DOHH2 (cell line): ENCODE data around the gene BCORL1.

Experiments used
- H3F3A ChIP-seq: fragments of 200-600 bp; sonication (generic), shearing (Covaris generic); 2 replicates; pipeline ENCODE4 v1.6.0; 2016; ENCODE audit warnings: antibody characterized with exemption, mild to moderate bottlenecking; ENCODE audit not compliant: control insufficient read depth, insufficient read depth
- H3K27ac ChIP-seq: fragments of 200-600 bp; sonication (generic); 2 replicates; pipeline ENCODE4 v1.5.1; 2014; ENCODE audit warnings: low read depth, mild to moderate bottlenecking, low read length, moderate library complexity
- H3K27me3 ChIP-seq: fragments of 200-600 bp; sonication (generic); 2 replicates; pipeline ENCODE4 v1.6.1; 2014; ENCODE audit warnings: mild to moderate bottlenecking, low read length, mixed read lengths; ENCODE audit not compliant: control insufficient read depth
- H3K36me3 ChIP-seq: fragments of 200-600 bp; sonication (generic); 2 replicates; pipeline ENCODE4 v1.6.1; 2014; ENCODE audit warnings: mild to moderate bottlenecking, low read length, moderate library complexity, mixed read lengths; ENCODE audit not compliant: control insufficient read depth
- H3K4me1 ChIP-seq: fragments of 200-600 bp; sonication (generic); 2 replicates; pipeline ENCODE4 v1.6.1; 2014; ENCODE audit warnings: mild to moderate bottlenecking, low read length, mixed read lengths; ENCODE audit not compliant: control insufficient read depth
- H3K4me2 ChIP-seq: fragments of 200-600 bp; sonication (generic); 2 replicates; pipeline ENCODE4 v1.6.0; 2014; ENCODE audit warnings: mild to moderate bottlenecking, low read length, moderate library complexity
- H3K4me3 ChIP-seq: fragments of 200-600 bp; sonication (generic); 2 replicates; pipeline ENCODE4 v1.5.1; 2014; ENCODE audit warnings: mild to moderate bottlenecking, low read length, mixed read lengths
- H3K79me2 ChIP-seq: fragments of 200-600 bp; sonication (generic); 2 replicates; pipeline ENCODE4 v1.6.1; 2014; ENCODE audit warnings: mild to moderate bottlenecking, low read length, mixed read lengths; ENCODE audit not compliant: control insufficient read depth
- H3K9me2 ChIP-seq: fragments of 200-600 bp; sonication (generic); replicated peaks from 2 replicates; pipeline ENCODE4 v1.6.1; 2014; ENCODE audit warnings: mild to moderate bottlenecking, low read length, mixed read lengths; ENCODE audit not compliant: control insufficient read depth
- H3K9me3 ChIP-seq: fragments of 200-600 bp; sonication (generic); 2 replicates; pipeline ENCODE4 v1.6.1; 2014; ENCODE audit warnings: antibody characterized with exemption, low read length, mixed read lengths; ENCODE audit not compliant: control insufficient read depth, insufficient read depth
- H4K20me1 ChIP-seq: fragments of 200-600 bp; sonication (generic); 2 replicates; pipeline ENCODE4 v1.6.0; 2014; ENCODE audit warnings: low read depth, mild to moderate bottlenecking, antibody characterized with exemption, low read length, moderate library complexity; ENCODE audit not compliant: control insufficient read depth, insufficient read depth
- EZH2phosphoT487 ChIP-seq: fragments of 200-600 bp; sonication (generic); IDR thresholded peaks from 2 replicates; pipeline ENCODE4 v1.6.1; 2017; ENCODE audit warnings: borderline replicate concordance, mild to moderate bottlenecking, antibody characterized with exemption, low read length, moderate library complexity, mixed read lengths
- TF ChIP-seq, protein P1 (sequence below): fragments of 200-600 bp; sonication (generic); IDR thresholded peaks from one replicate; pipeline ENCODE4 v1.5.1; 2014; ENCODE audit warnings: antibody characterized with exemption, mild to moderate bottlenecking, low read depth, low read length; ENCODE audit not compliant: poor library complexity, severe bottlenecking

Gene BCORL1

DNA sequence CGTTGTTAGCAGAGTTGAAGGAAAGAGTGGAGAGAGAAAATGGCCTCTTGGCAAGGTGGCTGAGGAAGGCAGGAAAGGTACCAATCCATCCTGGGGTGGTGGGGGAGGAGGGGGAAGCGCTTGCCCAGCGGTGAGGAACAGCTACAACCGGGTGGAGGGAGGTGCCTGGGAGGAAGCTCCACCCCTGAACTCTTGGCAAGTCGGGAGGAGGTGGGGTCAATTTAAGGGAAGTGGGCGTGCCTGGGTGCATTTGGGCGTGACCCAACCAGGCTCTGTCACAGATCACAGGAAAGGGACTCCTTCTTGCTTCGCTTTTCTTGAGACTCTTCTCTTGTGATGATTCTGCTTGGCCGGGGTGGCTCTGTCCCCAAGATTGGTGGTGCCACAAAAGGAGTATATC, 41.7 kb downstream of the BCORL1 start:
- Histone ChIP-seq H3K9me2 (no peaks in the 10 kb centered on the region), H3F3A (no peaks in the 10 kb centered on the region), H3K4me2 (peak overlapping the region; percentile 62), H3K79me2 (no peaks in the 10 kb centered on the region), H4K20me1 (no peaks in the 10 kb centered on the region), H3K4me3 (peak overlapping the region; percentile 43), H3K27ac (no peak overlapping the region), H3K4me1 (peaks cover 14% of the 10 kb centered on the region), H3K27me3 (no peaks in the 10 kb centered on the region), H3K36me3 (peaks cover 6% of the 10 kb centered on the region; the same call in 1 of the 2 replicates), H3K9me3 (no peaks in the 10 kb centered on the region)
- TF ChIP-seq EZH2phosphoT487 = no peak
- TF ChIP-seq, protein P1, sequence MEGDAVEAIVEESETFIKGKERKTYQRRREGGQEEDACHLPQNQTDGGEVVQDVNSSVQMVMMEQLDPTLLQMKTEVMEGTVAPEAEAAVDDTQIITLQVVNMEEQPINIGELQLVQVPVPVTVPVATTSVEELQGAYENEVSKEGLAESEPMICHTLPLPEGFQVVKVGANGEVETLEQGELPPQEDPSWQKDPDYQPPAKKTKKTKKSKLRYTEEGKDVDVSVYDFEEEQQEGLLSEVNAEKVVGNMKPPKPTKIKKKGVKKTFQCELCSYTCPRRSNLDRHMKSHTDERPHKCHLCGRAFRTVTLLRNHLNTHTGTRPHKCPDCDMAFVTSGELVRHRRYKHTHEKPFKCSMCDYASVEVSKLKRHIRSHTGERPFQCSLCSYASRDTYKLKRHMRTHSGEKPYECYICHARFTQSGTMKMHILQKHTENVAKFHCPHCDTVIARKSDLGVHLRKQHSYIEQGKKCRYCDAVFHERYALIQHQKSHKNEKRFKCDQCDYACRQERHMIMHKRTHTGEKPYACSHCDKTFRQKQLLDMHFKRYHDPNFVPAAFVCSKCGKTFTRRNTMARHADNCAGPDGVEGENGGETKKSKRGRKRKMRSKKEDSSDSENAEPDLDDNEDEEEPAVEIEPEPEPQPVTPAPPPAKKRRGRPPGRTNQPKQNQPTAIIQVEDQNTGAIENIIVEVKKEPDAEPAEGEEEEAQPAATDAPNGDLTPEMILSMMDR = no peak

GRCh38 chrX:130025256-130025655, 42.8 kb downstream of the BCORL1 start:
- H4K20me1 ChIP-seq = no peaks in the 10 kb centered on the region
- H3K4me3 ChIP-seq = no peak overlapping the region
- no peaks in the 10 kb centered on the region for H3K27me3 ChIP-seq

GRCh38 chrX:130027569-130027968, 45.1 kb downstream of the BCORL1 start:
- Histone ChIP-seq H3K27me3 (no peaks in the 10 kb centered on the region), H3K4me3 (no peak overlapping the region), H3K4me2 (no peak overlapping the region), H3K36me3 (peaks cover 6% of the 10 kb centered on the region; the same call in 1 of the 2 replicates), H4K20me1 (no peaks in the 10 kb centered on the region), H3K27ac (no peak overlapping the region), H3K9me2 (no peaks in the 10 kb centered on the region), H3K9me3 (no peaks in the 10 kb centered on the region), H3F3A (no peaks in the 10 kb centered on the region), H3K4me1 (peaks cover 14% of the 10 kb centered on the region), H3K79me2 (no peaks in the 10 kb centered on the region)
- TF ChIP-seq, protein P1 = no peak
- TF ChIP-seq EZH2phosphoT487 = no peak

More at GRCh38 chrX:130025256-130025655, 42.8 kb downstream of the BCORL1 start:
- no peak for TF ChIP-seq EZH2phosphoT487
- TF ChIP-seq, protein P1 = no peak
- Histone ChIP-seq H3K79me2 (no peaks in the 10 kb centered on the region), H3K4me2 (no peak overlapping the region), H3K27ac (no peak overlapping the region), H3K9me3 (no peaks in the 10 kb centered on the region), H3K36me3 (peaks cover 6% of the 10 kb centered on the region; the same call in 1 of the 2 replicates), H3K9me2 (no peaks in the 10 kb centered on the region), H3K4me1 (peaks cover 14% of the 10 kb centered on the region), H3F3A (no peaks in the 10 kb centered on the region)

GRCh38 chrX:130028196-130028595, 45.8 kb downstream of the BCORL1 start:
- Histone ChIP-seq H3K27ac (no peak overlapping the region), H3K4me3 (no peak overlapping the region), H3F3A (no peaks in the 10 kb centered on the region), H3K4me1 (peaks cover 14% of the 10 kb centered on the region), H3K9me2 (no peaks in the 10 kb centered on the region), H3K9me3 (no peaks in the 10 kb centered on the region), H3K27me3 (no peaks in the 10 kb centered on the region), H3K4me2 (no peak overlapping the region), H3K36me3 (peaks cover 6% of the 10 kb centered on the region; the same call in 1 of the 2 replicates), H4K20me1 (no peaks in the 10 kb centered on the region), H3K79me2 (no peaks in the 10 kb centered on the region)
- TF ChIP-seq, protein P1 = peak; percentile 69
- TF ChIP-seq EZH2phosphoT487 = no peak
